NCI-H187 (cell line): Measurements from ENCODE around the gene ARMC2.
"Not testable (repeated sequence)": the region's sequence is repeated elsewhere in the genome, so short reads cannot be mapped to it uniquely, and the experiment has no call there.

Experiments used
- DNase-seq, 2 experiments: peaks; one replicate each; lab custom pipeline; 2025; lab: John Stamatoyannopoulos, UW

ARMC2 gene

GRCh38 chr6:108872141-108872557, 23.9 kb downstream of the ARMC2 start:
- DNase-seq = no peak

GRCh38 chr6:108872575-108872974, 24.4 kb downstream of the ARMC2 start:
- peak; percentile 39 to 76 for DNase-seq

- DNase-seq = no peak
These were observed 25.0 kb downstream of the ARMC2 start for GRCh38 chr6:108873251-108873650.

- no peak for DNase-seq
These were observed 25.7 kb downstream of the ARMC2 start for GRCh38 chr6:108873971-108874370.

GRCh38 chr6:108874470-108875160, 26.4 kb downstream of the ARMC2 start:
- DNase-seq = no peak

DNA sequence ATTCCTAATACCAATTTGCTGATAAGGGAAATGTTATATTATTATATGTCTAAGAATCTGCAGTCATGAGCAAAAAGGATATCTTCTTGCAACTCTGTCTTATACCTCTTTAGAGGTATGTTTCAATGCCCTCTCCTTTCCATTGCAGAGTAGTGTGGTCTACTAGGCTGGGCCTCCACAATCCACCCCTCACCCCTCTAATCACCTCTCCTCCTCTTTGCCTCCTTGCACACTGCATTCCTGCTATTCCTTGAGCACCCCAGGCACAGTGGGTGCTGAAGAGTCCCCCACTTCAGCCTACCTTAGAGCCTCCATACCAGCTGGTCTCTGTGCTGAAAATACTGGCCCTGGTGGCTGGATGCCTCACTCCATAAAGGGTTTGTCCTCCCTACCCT, 26.9 kb downstream of the ARMC2 start:
- DNase-seq = no peak

DNA sequence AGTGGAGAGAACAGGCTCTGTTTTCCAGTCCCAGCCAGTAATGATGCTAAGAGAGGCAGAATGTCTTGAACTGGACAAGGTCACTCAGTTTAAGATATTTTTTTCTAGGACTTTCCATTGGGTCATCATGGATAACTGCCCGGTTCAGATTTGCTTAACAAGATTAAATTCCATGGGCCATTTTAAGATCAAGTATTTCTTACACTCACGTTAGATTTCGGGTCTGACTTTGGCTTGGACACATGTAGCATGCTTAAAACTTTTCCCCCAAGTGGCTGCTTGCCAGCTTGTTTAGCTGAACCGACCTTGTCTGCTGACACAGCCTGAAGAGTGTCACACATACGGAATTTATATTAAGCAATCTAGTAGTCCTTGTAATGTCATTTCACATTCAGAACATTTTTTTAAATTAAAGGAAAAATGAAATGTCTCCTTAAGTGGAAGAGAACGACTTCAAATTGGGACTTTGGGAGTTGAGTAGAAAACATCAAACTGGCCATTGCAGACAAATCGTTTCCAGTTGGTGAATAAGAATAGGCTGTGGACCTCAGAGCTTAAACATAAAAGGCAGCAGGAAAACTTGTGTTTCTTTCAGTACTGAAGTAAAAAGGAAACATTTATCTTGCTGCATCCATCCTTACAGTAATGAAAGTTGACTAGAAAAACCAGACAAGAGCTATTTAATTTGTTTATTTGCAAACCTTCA, 29.0 kb downstream of the ARMC2 start:
- DNase-seq = no peak

- DNase-seq = no peak
These were observed 30.7 kb downstream of the ARMC2 start for GRCh38 chr6:108878942-108879341.

- DNase-seq = no peak
These were observed 35.0 kb downstream of the ARMC2 start for GRCh38 chr6:108883172-108883571.

- no peak for DNase-seq
These were observed 36.2 kb downstream of the ARMC2 start for GRCh38 chr6:108884211-108885059.

DNA sequence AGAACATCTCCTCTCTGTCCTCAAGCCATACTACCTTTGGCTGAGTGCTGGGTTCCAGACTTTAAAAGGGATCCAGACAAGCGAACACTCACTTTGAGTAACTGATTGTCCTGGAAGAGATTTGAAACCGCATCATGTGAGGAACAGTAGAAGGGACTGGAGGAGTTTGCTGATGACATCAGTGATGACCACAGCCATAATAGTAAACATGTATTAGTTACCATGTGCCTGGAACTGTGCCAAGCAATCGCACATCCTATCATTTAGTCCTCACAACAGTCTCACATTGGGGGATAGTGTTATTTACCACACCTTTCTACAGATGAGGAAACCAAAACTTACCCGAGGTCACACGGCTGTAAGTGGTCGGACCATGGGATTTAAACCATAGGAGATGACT, 39.8 kb downstream of the ARMC2 start:
- DNase-seq = no peak

DNA sequence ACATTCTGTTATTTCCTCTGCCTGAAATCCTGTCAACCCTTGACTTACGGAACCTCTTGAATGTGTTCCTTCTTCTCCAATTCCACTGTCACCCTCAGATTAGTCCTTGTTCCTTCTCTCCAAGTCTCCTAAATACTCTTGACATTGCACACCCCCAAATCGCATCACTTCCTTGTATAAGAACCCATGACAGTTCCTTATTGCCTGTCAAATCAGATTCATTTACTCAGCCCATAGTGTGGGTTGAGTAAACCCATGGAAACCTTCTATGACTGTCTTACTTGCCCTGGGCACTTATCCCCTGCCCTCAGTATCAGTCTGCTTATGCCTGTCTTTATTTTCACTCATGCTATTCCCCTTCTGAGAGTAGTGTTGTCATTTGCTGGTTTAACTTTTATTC, 40.5 kb downstream of the ARMC2 start:
- no peak for DNase-seq

GRCh38 chr6:108890898-108891297, 42.7 kb downstream of the ARMC2 start:
- DNase-seq = not testable (repeated sequence)

DNA sequence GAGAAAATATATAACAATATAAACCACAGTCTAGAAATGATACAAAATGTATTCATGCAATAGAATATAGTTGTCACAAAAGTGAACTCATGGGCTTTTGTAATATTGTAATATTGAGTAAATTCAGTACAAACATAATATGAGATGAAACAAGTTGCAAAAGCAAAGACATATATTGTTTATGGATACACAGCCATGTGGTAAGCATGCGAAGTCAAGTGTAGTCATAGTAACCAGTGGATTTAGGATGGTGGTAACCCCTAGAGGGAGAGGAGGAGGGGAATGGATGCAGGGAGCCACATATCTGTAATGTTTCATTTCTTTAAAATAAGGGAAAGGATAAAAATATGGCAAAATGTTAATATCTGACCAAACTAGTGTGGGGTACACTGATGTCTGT, 47.3 kb downstream of the ARMC2 start:
- no peak for DNase-seq

DNA sequence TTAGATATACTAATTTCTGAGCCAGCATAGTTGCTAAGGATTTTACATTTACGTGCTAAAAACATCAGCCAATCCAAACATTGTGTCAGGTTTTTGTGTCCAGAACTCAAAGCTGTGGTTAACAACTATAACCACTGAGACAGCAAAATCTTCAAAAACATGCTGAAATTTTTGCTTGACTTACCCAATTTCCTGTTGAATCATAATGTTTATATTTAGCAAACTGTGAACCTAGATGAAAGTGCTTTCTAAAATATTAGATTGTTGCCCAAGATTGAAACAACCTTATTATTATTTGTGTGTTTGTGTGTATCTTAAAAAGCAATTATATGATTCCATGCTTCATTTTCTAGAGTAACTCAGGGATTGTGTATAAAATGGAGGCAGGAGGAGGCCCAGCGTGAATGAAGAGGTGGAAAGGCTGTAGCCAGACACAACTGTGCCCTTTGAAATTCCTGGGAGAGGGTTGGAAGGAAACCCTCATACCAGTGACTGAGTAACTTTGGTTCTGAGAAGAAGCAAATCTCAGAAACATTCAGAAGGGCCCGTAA, 48.0 kb downstream of the ARMC2 start:
- no peak for DNase-seq

DNA sequence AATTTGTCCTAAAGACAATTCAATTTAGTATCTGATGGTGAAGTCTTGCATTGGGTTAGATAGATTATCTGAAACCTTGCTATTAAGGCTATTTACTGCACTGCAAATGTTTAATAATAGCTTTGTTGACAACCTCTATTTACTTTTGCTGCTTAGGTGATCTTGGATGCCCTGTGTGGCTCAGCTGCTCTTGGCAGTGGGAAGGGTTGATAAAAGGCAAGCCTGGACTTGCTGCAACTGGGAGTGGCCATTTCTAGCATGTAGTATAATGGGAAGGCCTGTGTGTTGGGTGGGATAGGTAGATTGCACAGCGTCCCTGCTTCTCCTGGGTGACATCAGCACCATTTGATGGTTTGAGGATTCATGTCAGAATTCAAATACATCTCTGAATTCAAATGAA, 49.1 kb downstream of the ARMC2 start:
- no peak for DNase-seq

DNA sequence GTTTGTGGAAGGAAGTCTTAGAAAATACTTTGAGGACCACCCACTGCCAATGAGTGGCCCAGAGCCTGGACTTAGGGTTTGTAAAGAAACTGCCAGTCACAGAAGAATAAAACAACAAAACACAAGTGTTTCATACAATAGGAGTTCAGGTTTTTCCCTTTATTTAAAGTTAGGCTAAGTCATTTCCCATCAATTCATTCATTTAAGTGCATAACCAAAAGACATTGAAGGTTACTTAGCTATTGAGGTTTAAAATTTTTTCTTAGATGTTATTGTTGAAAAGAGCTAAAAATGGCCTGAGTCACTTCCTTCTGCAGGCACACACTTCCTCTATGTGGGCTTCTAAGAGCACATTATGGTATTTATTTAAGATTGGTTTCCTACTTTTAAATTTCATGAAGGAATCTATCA, 54.2 kb downstream of the ARMC2 start:
- no peak for DNase-seq

- no peak for DNase-seq
These were observed 55.6 kb downstream of the ARMC2 start for GRCh38 chr6:108903796-108904195.

DNA sequence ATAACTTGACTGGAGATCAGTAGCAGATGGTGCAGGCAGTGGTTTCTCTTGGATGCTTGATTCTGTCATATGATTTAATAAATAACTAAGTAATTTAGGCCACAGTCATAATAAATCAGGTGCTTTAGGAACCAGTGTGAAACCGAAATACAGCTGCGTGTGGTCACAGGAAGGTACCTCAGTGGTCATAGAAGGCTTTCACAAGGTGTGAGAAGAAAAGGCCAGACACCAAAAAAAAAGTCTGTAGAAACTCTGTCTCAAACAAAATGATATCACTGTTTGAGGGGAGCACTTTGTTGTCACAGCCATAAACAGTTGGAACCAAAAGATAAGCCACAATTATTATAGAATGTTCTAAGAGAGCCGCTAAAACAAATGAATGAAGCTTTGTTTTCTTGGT, 56.5 kb downstream of the ARMC2 start:
- DNase-seq = no peak

GRCh38 chr6:108914235-108915022, 66.2 kb downstream of the ARMC2 start:
- DNase-seq = no peak

- DNase-seq = no peak
These were observed 67.0 kb downstream of the ARMC2 start for GRCh38 chr6:108915258-108915657.
